Calu3 (cell line): Measurements from ENCODE around the gene ZNF148. TPM values are rescaled to one million over a fixed set of nuclear protein-coding genes. Genes with fewer than 3 reads are reported as not detected.
A peak's percentile ranks its signal among the peaks of the same experiment; 100 is the strongest.

Source experiments
- BruUV-seq: library from RNA; stranded (reverse); fragments of 400-500 nt; replicated peaks from 2 replicates; lab custom pipeline; 2021; lab: Mats Ljungman, UMichigan
- CTCF ChIA-PET: fragments of 300-600 bp; sonication (Branson Sonifier 250); formaldehyde crosslinking; loops from one replicate; lab custom pipeline; 2022; ENCODE audit warnings: antibody characterized with exemption; lab: Charles Lee
- DNase-seq: peaks from one replicate; pipeline ENCODE4 v3.0.0; 2022
- H3K27ac Mint-ChIP-seq: one replicate; pipeline ENCODE4 v1.8.0; 2022; ENCODE audit warnings: mixed read lengths; ENCODE audit not compliant: unreplicated experiment
- H3K27me3 Mint-ChIP-seq: one replicate; pipeline ENCODE4 v1.8.0; 2022; ENCODE audit warnings: mixed read lengths; ENCODE audit not compliant: unreplicated experiment
- H3K36me3 Mint-ChIP-seq: one replicate; pipeline ENCODE4 v1.8.0; 2022; ENCODE audit warnings: mild to moderate bottlenecking, moderate library complexity, mixed read lengths; ENCODE audit not compliant: insufficient read depth, unreplicated experiment
- H3K4me1 Mint-ChIP-seq: one replicate; pipeline ENCODE4 v1.8.0; 2022; ENCODE audit warnings: mild to moderate bottlenecking, low read depth, mixed read lengths; ENCODE audit not compliant: unreplicated experiment
- H3K4me3 Mint-ChIP-seq: one replicate; pipeline ENCODE4 v1.8.0; 2022; ENCODE audit warnings: mild to moderate bottlenecking, low read depth, moderate library complexity, mixed read lengths; ENCODE audit not compliant: unreplicated experiment
- H3K9me3 Mint-ChIP-seq: one replicate; pipeline ENCODE4 v1.8.0; 2022; ENCODE audit warnings: low read depth, mixed read lengths; ENCODE audit not compliant: unreplicated experiment
- CTCF ChIP-seq: fragments of 200-600 bp; IDR thresholded peaks from one replicate; pipeline ENCODE4 v1.8.0; 2022; ENCODE audit warnings: antibody characterized with exemption; ENCODE audit not compliant: unreplicated experiment
- intact Hi-C: fragments of 100-400 bp; cut with micrococcal nuclease; formaldehyde crosslinking; loops from one replicate; pipeline ENCODE4 v1.10.0; 2022; ENCODE audit not compliant: unreplicated experiment
- total RNA-seq: library from RNA; stranded (reverse); gene quantifications from 2 replicates; pipeline ENCODE4 v1.2.3, GENCODE V29; 2022

Gene ZNF148
- total RNA-seq, 1 experiment from 2014 or later: 55.0 TPM

GRCh38 chr3:125359700-125360099 is 15.4 kb downstream of the ZNF148 start:
- intact Hi-C loops: no loop called here
- peaks cover 65% of the 10 kb centered on the region for H3K4me1 Mint-ChIP-seq
- no TSS peak for BruUV-seq
- H3K4me3 Mint-ChIP-seq: no peak overlapping the region
- peaks cover 15% of the 10 kb centered on the region for H3K36me3 Mint-ChIP-seq
- H3K27ac Mint-ChIP-seq: no peak overlapping the region
- CTCF ChIA-PET: interaction anchor here (0.6 to 0.7 kb wide), 2 partner anchors 164 to 402 kb away, joined by 3 read pairs; no protein-coding TSS in a partner anchor
- H3K27me3 Mint-ChIP-seq: no peaks in the 10 kb centered on the region
- H3K9me3 Mint-ChIP-seq: no peaks in the 10 kb centered on the region
- no peak for TF ChIP-seq CTCF
- no peak for DNase-seq

GRCh38 chr3:125358923-125359322 is 16.2 kb downstream of the ZNF148 start:
- no peak for TF ChIP-seq CTCF
- no peak for DNase-seq
- H3K27ac Mint-ChIP-seq: no peak overlapping the region
- no peaks in the 10 kb centered on the region for H3K27me3 Mint-ChIP-seq
- no TSS peak for BruUV-seq
- intact Hi-C loops: no loop called here
- CTCF ChIA-PET: interaction anchor here (0.7 kb wide), 1 partner anchor 163 kb away, joined by 3 read pairs; no protein-coding TSS in a partner anchor
- H3K4me1 Mint-ChIP-seq: peaks cover 65% of the 10 kb centered on the region
- H3K4me3 Mint-ChIP-seq: no peak overlapping the region
- no peaks in the 10 kb centered on the region for H3K9me3 Mint-ChIP-seq
- peaks cover 15% of the 10 kb centered on the region for H3K36me3 Mint-ChIP-seq

- peaks cover 15% of the 10 kb centered on the region for H3K36me3 Mint-ChIP-seq
- no peaks in the 10 kb centered on the region for H3K9me3 Mint-ChIP-seq
- peaks cover 66% of the 10 kb centered on the region for H3K4me1 Mint-ChIP-seq
- peak overlapping the region; percentile 55 for H3K27ac Mint-ChIP-seq
- TF ChIP-seq CTCF: no peak
- intact Hi-C loops: no loop called here
- no peaks in the 10 kb centered on the region for H3K27me3 Mint-ChIP-seq
- no peak for DNase-seq
- H3K4me3 Mint-ChIP-seq: peak overlapping the region; percentile 83
- no TSS peak for BruUV-seq
- CTCF ChIA-PET: interaction anchor here (1.3 to 1.8 kb wide), 2 partner anchors 85 to 114 kb away, joined by 3 to 5 read pairs; no protein-coding TSS in a partner anchor
Observed at GRCh38 chr3:125357837-125358236, 17.3 kb downstream of the ZNF148 start.

GRCh38 chr3:125357032-125357658 is 18.0 kb downstream of the ZNF148 start:
- intact Hi-C loops: no loop called here
- TF ChIP-seq CTCF: no peak
- Mint-ChIP-seq H3K4me3 (peak overlapping the region; percentile 83), H3K27me3 (no peaks in the 10 kb centered on the region), H3K4me1 (peaks cover 66% of the 10 kb centered on the region), H3K9me3 (no peaks in the 10 kb centered on the region), H3K36me3 (peaks cover 15% of the 10 kb centered on the region), H3K27ac (peak overlapping the region; percentile 55)
- CTCF ChIA-PET: interaction anchor here (0.6 to 1.8 kb wide), 3 partner anchors 85 to 125 kb away, joined by 3 to 5 read pairs (median 3); no protein-coding TSS in a partner anchor
- DNase-seq: peak; percentile 43
- no TSS peak for BruUV-seq
